HEK293T (cell line): ENCODE measurements around the gene SQSTM1.

Experiments used
- CTCF ChIA-PET: fragments of 350-600 bp; formaldehyde crosslinking; extraction: SDS; loops from one replicate; lab custom pipeline; 2021; ENCODE audit warnings: antibody characterized with exemption, inconsistent platforms; lab: Yijun Ruan, JAX
- POLR2A ChIA-PET: fragments of 350-600 bp; formaldehyde crosslinking; extraction: SDS; loops from one replicate; lab custom pipeline; 2020; ENCODE audit warnings: antibody characterized with exemption, inconsistent platforms; lab: Yijun Ruan, JAX
- DNase-seq: peaks from one replicate; pipeline ENCODE4 v3.0.0; 2012; ENCODE audit warnings: mixed read lengths; ENCODE audit errors: extremely low spot score
- ARNT ChIP-seq: fragments of 450-650 bp; IDR thresholded peaks from 2 replicates; pipeline ENCODE4 v1.6.1; 2017; ENCODE audit warnings: mild to moderate bottlenecking
- BHLHE40 ChIP-seq: fragments of 450-650 bp; IDR thresholded peaks from 2 replicates; pipeline ENCODE4 v1.6.1; 2016; ENCODE audit warnings: mild to moderate bottlenecking, moderate library complexity, borderline replicate concordance
- CTBP1 ChIP-seq: fragments of 450-650 bp; IDR thresholded peaks from 2 replicates; pipeline ENCODE4 v1.6.1; 2016; ENCODE audit warnings: borderline replicate concordance
- ELF4 ChIP-seq: fragments of 450-650 bp; IDR thresholded peaks from 2 replicates; pipeline ENCODE4 v1.6.1; 2017; ENCODE audit warnings: antibody characterized with exemption
- FOXA1 ChIP-seq: fragments of 450-650 bp; IDR thresholded peaks from 2 replicates; pipeline ENCODE4 v1.6.1; 2016; ENCODE audit warnings: mild to moderate bottlenecking
- FOXK2 ChIP-seq: fragments of 450-650 bp; IDR thresholded peaks from 2 replicates; pipeline ENCODE4 v1.6.1; 2016; ENCODE audit warnings: mild to moderate bottlenecking
- FOXM1 ChIP-seq: fragments of 450-650 bp; IDR thresholded peaks from 2 replicates; pipeline ENCODE4 v1.6.1; 2017; ENCODE audit warnings: mild to moderate bottlenecking, borderline replicate concordance
- HDGF ChIP-seq: fragments of 450-650 bp; IDR thresholded peaks from 2 replicates; pipeline ENCODE4 v1.6.1; 2017; ENCODE audit warnings: antibody characterized with exemption, borderline replicate concordance
- L3MBTL2 ChIP-seq: fragments of 450-650 bp; conservative IDR thresholded peaks from 2 replicates; pipeline ENCODE4 v1.6.1; 2016; ENCODE audit warnings: mild to moderate bottlenecking
- LEF1 ChIP-seq: fragments of 450-650 bp; IDR thresholded peaks from 2 replicates; pipeline ENCODE4 v1.6.1; 2017; ENCODE audit warnings: mild to moderate bottlenecking, borderline replicate concordance
- NFRKB ChIP-seq: fragments of 450-650 bp; IDR thresholded peaks from 2 replicates; pipeline ENCODE4 v1.6.1; 2016; ENCODE audit warnings: mild to moderate bottlenecking, moderate library complexity
- SP1 ChIP-seq: fragments of 450-650 bp; IDR thresholded peaks from 2 replicates; pipeline ENCODE4 v1.6.1; 2017
- SUZ12 ChIP-seq: fragments of 450-650 bp; IDR thresholded peaks from 2 replicates; pipeline ENCODE4 v1.6.1; 2016; ENCODE audit warnings: mild to moderate bottlenecking
- TARDBP ChIP-seq: fragments of 450-650 bp; IDR thresholded peaks from 2 replicates; pipeline ENCODE4 v1.6.1; 2016
- ZNF384 ChIP-seq: fragments of 450-650 bp; IDR thresholded peaks from 2 replicates; pipeline ENCODE4 v1.6.1; 2016
- TF ChIP-seq, protein P1 (sequence below): fragments of 450-650 bp; IDR thresholded peaks from 2 replicates; pipeline ENCODE4 v1.6.1; 2016

The SQSTM1 gene

DNA sequence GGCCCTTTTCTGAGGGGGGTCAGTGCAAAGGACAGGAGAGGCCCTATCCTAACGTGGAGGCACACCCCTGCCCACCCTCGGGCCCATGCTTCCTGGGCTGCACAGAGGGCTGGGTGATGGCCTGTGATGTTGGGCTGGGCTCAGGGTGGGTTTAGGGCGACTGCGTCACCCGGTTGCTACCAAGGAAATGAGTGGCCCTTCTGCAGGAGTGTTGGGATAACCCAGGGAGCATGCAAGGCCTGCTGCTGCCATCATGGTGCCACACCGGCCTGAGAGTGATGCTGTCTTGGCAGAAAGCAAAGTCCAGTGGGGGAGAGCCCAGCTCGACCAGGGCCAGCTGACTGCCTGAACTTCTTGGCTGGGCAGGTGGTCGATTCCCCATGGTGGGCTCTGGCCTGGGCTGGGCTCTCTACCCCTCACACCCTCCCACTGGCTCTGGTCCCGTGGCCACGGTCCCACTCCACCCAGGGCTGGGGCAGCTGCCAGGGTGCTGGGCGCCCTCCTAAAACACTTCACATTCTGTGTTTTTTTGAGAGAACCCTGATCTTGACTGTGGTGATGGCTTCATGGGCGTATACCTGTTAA lies 59.5 kb downstream of the SQSTM1 start:
- TF ChIP-seq FOXK2 (no peak), CTBP1 (no peak), L3MBTL2 (no peak), ARNT (no peak), LEF1 (no peak), BHLHE40 (no peak), SP1 (no peak), ELF4 (no peak), HDGF (no peak), NFRKB (no peak), FOXM1 (no peak), FOXA1 (no peak), SUZ12 (no peak), TARDBP (no peak), ZNF384 (no peak)
- TF ChIP-seq, protein P1, sequence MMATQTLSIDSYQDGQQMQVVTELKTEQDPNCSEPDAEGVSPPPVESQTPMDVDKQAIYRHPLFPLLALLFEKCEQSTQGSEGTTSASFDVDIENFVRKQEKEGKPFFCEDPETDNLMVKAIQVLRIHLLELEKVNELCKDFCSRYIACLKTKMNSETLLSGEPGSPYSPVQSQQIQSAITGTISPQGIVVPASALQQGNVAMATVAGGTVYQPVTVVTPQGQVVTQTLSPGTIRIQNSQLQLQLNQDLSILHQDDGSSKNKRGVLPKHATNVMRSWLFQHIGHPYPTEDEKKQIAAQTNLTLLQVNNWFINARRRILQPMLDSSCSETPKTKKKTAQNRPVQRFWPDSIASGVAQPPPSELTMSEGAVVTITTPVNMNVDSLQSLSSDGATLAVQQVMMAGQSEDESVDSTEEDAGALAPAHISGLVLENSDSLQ: no peak
- ChIA-PET CTCF (interaction anchor here (1.2 kb wide), 1 partner anchor 78 kb away, joined by 4 read pairs; no protein-coding TSS in a partner anchor), POLR2A (interaction anchor here (1.3 kb wide), 1 partner anchor 10 kb away, joined by 3 read pairs; no protein-coding TSS in a partner anchor)
- DNase-seq: no peak

- no peak for TF ChIP-seq FOXM1
- TF ChIP-seq ZNF384: no peak
- TF ChIP-seq SP1: no peak
- no peak for TF ChIP-seq HDGF
- TF ChIP-seq TARDBP: no peak
- TF ChIP-seq FOXA1: no peak
- no peak for TF ChIP-seq LEF1
- TF ChIP-seq L3MBTL2: no peak
- no peak for TF ChIP-seq NFRKB
- TF ChIP-seq FOXK2: no peak
- TF ChIP-seq, protein P1: no peak
- TF ChIP-seq BHLHE40: no peak
- TF ChIP-seq ELF4: no peak
- no peak for TF ChIP-seq ARNT
- TF ChIP-seq SUZ12: no peak
- TF ChIP-seq CTBP1: no peak
- ChIA-PET CTCF (interaction anchor here (0.7 kb wide), 1 partner anchor 25 kb away, joined by 3 read pairs; no protein-coding TSS in a partner anchor), POLR2A (no interaction called here)
- DNase-seq: no peak
Observed at GRCh38 chr5:179880848-179881590, 60.3 kb downstream of the SQSTM1 start.

- POLR2A ChIA-PET: no interaction called here
- DNase-seq: no peak
- TF ChIP-seq ARNT: no peak
- TF ChIP-seq LEF1: no peak
- no peak for TF ChIP-seq FOXA1
- TF ChIP-seq HDGF: no peak
- TF ChIP-seq SP1: no peak
- no peak for TF ChIP-seq NFRKB
- TF ChIP-seq SUZ12: no peak
- TF ChIP-seq TARDBP: no peak
- TF ChIP-seq FOXK2: no peak
- TF ChIP-seq FOXM1: no peak
- no peak for TF ChIP-seq CTBP1
- TF ChIP-seq, protein P1: no peak
- TF ChIP-seq L3MBTL2: no peak
- no peak for TF ChIP-seq ELF4
- TF ChIP-seq BHLHE40: no peak
- CTCF ChIA-PET: interaction anchor here (1.0 kb wide), 1 partner anchor 25 kb away, joined by 3 read pairs; no protein-coding TSS in a partner anchor
Observed at GRCh38 chr5:179882338-179882737, 61.6 kb downstream of the SQSTM1 start.

GRCh38 chr5:179883163-179883562 lies 62.5 kb downstream of the SQSTM1 start:
- DNase-seq: no peak
- ChIA-PET POLR2A (no interaction called here), CTCF (interaction anchor here (1.0 kb wide), 1 partner anchor 24 kb away, joined by 3 read pairs; no protein-coding TSS in a partner anchor)
- TF ChIP-seq CTBP1 (no peak), LEF1 (no peak), TARDBP (no peak), SP1 (no peak), HDGF (no peak)

- ChIA-PET POLR2A (no interaction called here), CTCF (no interaction called here)
- DNase-seq: no peak
- TF ChIP-seq FOXK2 (no peak), HDGF (no peak), FOXA1 (no peak), LEF1 (no peak), ARNT (no peak), L3MBTL2 (no peak), ZNF384 (no peak), NFRKB (no peak), TARDBP (no peak), SUZ12 (no peak), CTBP1 (no peak), SP1 (no peak), FOXM1 (no peak)
Observed at GRCh38 chr5:179885491-179886090, 64.9 kb downstream of the SQSTM1 start.
